HG03159 (cell line): ENCODE measurements around the gene YAF2.

Experiments used
- ATAC-seq: cut with Tn5 transposase; IDR thresholded peaks from one replicate; pipeline ENCODE4 v1.9.1; 2021; ENCODE audit warnings: mild to moderate bottlenecking, moderate library complexity; ENCODE audit not compliant: unreplicated experiment

The YAF2 gene, protein sequence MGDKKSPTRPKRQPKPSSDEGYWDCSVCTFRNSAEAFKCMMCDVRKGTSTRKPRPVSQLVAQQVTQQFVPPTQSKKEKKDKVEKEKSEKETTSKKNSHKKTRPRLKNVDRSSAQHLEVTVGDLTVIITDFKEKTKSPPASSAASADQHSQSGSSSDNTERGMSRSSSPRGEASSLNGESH

DNA sequence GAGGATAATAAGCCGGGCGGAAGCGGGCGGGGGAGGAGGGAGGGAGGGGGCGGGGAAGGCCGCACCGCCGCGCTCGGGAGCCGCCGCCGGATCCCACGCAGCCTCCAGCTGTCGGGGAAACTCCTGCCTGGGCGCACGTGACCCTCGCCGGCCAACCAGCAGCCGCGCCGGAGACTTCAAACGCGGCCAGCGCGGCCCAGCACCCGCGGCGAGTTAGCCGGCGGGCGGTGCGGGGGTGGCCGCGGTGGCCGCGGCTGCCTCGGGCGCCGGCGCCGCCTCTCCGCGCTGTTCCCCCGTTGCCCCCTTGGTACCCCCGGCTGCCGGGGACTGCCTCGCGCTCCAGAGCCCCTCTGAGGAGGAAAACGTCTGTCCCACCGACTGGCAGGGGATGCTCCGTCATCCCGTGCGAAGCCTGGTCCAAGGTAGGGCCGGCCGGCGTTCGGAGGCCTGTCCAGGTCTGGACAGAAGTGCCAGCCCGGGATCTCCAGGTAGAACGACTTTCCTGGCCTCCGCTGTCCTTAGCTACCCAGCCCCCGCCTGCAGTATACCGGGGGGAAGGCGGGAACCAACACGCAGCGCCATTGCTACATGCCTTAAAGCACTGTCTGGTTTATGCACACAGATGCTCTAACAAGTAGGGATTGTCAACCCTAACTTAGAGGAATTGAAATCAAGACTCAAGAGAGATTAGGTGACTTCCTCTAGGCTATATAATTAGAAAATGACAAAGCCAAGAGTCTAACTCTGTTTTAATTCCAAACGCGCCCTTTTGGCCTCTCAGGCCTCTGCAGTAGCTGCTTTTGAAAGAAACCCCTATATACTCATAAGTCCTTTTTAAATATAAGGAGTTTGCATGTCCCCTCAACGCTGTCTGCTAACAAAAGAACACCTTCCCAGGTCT lies at the start of gene YAF2:
Gene YAF2, minus strand, starts transcription at position 9 of the 901 bp plus-strand sequence. CDS start 68 bp downstream, outside the sequence.
- ATAC-seq: peak; percentile 80

DNA sequence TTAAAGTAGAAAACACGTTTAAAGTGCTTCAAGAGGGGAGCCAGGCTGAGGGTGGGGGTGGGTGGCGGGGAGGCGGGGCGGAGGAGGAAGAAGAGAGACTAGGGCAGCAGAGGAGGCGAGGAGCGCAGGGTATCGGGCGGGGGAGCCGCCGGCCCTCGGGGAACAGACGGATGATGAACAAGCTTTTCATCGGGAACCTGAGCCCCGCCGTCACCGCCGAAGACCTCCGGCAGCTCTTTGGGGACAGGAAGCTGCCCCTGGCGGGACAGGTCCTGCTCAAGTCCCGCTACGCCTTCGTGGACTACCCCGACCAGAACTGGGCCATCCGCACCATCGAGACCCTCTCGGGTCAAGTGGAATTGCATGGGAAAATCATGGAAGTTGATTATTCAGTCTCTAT lies 48.7 kb upstream of the YAF2 start:
- no peak for ATAC-seq

DNA sequence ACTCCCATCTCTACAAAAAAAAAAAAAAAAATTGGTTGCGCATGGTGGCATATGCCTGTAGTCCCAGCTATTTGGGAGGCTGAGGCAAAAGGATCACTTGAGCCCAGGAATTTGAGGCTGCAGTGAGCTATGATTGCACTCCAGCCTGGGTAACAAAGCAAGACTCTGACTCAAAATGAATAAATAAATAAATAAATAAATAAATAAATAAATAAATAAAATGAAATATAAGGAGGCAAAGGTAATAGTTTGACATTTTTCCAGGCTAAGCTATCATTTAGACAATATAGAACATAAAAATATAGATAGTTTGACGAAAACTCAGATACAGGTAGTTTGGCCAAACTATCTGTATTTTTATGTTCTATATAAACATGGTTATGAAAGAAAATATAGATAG lies 47.4 kb upstream of the YAF2 start:
- no peak for ATAC-seq

DNA sequence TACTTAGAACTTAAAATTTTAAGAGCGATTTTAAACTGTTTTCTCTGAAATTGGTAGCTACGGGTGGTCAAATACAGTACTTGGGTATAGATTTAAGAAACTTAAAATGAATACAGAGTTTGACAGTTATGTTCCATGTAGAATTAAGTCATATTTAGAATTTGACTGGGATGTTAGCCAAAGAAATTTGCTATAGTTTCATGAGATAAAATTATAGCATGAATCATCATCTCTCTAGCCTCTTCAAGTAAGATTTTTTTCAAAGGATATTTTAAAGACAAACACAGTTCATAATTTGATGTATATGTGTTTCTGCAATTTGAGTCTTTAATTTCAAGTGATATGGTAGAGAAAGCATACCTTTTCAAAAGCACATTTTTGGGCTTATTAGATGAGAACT lies 46.8 kb upstream of the YAF2 start:
- ATAC-seq: no peak

DNA sequence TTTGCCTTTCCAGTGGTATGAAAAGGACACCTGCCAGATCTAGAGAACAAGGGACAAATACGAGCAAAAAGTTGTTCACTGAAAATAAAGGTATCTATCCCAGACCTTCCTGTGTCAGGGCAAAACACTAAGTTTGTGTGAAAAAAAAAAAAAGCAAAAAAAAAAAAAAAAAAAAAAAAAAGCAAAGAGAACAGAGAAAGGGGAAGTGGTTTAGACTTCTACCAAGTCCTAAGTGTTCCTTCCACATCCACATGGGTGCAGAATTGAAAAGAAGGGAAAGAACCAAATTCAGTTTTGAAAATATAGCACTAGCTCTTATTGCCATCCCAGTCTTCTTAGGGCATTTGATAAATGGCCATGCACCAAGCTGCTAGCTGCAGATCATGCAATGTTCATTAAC lies 46.1 kb upstream of the YAF2 start:
- no peak for ATAC-seq

DNA sequence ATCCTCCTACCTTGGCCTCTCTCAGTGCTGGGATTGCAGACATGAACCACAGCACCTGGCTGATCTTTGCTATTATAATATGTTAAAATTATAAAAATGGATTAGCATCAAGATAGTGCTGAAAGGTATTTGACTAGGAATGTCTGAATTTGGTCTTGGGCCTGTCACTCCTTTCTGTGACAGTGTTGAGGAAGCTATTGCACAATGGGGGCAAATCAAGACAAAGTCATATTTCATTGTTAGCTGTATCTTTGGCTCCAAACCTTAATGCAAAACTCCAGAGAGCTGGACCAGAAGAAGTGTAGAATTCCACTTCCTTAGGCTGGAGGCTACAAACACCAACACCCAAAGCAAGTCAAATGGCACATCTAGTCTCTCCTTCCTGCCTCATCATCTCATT lies 45.7 kb upstream of the YAF2 start:
- no peak for ATAC-seq

DNA sequence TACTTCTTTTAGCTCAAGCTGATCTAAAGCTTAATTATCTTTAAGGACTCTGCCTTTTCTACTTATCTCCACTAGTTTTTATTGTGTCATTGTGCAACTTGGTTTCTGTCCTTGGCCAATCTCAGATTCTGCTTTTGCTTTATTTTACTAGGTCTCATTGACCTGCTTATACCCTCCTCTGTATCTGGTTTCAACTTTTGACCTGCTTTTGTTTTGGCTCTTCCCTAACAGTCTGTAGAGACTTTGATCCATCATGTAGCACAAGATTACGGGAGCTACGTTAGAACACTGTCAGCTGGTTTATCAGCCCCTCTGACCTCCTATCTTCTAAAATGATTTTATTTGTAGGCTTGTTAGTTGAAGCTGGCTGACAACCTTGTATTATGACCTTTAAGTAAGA lies 44.2 kb upstream of the YAF2 start:
- ATAC-seq: no peak

DNA sequence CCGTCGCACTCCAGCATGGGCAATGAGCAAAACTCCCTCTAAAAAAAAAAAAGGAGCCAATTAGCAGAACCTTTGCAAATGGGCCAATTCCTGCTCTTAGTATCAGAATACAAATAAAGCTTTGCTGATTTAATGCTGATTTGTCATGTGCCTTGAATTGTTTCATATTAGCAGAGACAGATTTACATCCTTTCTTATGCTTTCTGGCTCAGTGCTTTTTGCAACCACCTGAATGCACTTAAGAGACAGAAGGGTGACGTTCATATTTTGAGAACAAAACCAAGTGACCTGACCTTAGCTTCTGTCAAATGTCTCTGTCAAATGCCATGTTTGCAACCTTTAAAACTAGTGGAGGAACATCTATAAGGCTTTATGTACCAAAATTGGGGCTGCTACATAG lies 43.8 kb upstream of the YAF2 start:
- ATAC-seq: no peak

DNA sequence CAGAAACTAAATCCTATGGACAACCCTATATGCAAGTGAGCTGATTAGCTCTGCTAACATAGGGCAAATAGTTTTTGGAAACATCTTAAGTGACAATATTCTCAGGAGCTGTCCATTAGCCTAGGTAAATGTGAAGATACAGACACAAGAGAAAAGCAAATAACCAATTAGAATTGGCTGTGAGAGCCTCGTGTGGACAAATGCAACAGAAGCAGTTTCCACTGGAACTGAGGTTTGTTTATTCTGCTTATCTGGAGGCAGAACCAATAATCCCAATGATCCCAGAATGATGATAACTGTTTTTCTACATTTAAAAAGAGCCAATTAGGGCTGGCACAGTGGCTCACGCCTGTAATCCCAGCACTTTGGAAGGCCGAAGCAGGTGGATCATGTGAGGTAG lies 43.2 kb upstream of the YAF2 start:
- no peak for ATAC-seq

DNA sequence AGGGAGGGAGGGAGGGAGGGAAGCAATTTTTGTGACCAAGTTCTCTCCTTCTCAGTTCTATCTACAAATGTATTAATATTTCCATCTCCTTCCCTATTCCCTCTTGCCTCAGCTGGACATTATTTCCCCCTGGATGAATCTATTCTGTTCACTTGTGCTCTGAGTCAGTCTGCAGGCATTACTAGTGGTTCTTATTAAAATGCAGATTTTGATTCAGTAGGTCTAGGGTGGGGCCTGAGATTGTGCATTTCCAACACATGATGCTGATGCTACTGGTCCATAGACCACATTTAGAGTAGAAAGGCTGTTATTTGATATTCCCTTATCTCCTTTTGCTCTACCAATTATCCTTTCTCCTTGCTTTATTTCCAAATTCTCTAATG lies 40.1 kb upstream of the YAF2 start:
- ATAC-seq: no peak

DNA sequence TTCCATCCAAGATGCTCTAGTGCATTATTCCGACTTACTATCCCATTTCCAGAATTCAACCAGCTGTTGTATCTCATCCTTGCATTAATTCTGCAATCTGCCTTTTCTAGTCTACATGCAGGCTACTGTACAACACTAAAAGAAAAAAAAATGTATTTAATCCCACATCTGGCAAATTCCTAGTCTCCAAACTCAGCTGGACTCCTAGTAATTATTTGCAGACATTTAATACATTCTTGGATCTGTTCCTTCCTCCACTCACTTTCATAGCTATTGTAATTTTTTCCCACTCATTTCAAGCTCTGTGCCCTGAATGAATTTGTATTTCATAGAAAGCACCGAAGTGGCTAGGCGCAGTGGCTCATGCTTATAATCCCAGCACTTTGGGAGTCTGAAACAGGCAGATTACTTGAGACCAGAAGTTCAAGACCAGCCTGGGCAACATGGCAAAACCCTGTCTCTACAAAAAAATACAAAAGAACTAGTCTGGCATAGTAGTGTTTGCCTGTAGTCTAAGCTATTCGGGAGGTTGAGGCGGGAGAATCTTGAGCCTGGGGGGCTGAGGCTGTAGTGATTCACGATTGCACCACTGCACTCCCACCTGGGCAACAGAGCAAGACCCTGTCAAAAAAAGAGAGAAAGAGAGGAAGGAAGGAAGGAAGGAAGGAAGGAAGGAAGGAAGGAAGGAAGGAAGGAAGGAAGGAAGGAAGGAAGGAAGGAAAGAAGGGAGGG lies 39.5 kb upstream of the YAF2 start:
- no peak for ATAC-seq

DNA sequence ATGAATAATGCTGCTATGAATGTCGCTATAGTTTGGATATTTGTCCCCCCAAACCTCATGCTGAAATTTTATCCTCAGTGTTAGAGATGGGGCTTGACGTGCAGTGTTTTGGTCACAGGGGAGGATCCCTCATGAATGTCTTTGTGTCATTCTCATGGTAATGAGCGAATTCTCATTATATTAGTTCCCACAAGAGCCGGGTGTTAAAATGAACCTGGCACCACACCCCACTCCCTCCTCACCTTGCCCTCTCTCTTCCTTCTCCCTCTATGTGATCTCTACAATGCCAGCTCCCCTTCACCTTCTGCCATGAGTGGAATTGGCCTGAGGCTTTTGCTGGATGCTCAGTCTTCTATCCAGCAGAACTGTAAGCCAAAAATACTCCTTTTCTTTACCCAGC lies 37.5 kb upstream of the YAF2 start:
- ATAC-seq: no peak

DNA sequence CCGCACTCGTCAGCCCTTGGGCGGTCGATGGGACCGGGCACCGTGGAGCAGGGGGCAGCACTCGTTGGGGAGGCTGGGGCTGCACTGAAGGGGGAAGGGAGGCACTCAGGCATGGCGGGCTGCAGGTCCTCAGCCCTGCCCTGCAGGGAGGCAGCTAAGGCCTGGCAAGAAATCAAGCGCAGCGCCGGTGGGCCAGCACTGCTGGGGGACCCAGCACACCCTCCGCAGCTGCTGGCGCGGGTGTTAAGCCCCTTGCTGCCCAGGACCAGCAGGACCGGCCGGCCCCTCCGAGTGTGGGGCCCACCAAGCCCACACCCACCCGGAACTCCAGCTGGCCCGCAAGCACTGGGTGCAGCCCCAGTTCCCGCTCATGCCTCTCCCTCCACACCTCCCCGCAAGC lies 35.7 kb upstream of the YAF2 start:
- ATAC-seq: no peak

DNA sequence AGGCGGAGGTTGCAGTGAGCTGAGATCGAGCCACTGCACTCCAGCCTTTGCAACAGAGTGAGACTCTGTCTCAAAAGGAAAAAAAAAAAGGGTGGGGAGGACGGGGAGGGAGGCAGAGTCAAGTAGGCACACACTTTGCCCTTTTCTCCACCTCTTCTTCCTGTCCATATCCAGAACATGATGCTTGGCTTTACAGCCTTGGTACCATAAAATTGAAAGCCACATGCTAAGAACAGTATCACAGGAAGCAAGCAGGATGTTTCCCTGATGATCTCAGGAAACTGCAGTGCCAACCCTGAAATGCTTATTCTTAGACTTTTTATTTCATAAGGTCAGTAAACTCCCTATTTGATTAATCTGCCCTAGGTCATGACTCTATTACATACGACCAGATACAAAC lies 32.5 kb upstream of the YAF2 start:
- ATAC-seq: no peak

DNA sequence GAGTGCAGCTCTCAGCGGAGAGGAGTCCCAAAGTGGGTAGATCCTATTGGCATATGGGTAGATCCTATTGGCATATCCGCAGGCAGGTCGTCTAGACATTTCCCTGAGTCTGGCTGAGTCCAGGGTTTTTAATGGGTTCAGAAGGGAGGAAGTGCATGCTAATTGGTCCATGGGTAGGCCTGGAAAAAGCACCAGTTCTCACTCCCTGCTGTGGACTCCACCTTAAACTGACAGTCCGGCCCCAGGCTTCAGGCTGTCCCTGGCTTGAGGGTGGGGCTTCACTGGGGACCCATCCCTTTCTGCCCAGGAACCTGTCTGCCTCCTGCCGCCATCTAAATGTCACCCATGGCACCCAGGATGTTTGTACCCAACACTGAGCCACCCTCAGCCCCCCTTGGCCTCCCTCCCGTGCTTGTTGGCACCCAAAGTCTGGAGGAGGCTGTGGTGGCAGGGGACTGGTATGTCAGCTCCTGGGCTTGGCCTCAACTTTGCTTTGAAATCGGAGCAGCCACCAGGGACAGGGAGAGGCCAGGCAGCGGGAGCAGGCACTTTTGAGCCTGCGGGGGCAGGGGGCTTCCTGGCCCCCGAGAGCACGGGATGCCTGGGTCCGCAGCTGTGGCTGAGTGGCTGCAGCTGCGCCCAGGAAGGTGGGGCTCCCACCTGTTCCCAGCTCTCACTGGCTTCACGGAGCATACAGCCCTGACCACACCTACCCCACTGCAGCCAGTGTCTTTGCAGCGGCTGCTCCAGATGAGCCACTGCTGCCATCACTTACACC lies 29.6 kb upstream of the YAF2 start:
- no peak for ATAC-seq

DNA sequence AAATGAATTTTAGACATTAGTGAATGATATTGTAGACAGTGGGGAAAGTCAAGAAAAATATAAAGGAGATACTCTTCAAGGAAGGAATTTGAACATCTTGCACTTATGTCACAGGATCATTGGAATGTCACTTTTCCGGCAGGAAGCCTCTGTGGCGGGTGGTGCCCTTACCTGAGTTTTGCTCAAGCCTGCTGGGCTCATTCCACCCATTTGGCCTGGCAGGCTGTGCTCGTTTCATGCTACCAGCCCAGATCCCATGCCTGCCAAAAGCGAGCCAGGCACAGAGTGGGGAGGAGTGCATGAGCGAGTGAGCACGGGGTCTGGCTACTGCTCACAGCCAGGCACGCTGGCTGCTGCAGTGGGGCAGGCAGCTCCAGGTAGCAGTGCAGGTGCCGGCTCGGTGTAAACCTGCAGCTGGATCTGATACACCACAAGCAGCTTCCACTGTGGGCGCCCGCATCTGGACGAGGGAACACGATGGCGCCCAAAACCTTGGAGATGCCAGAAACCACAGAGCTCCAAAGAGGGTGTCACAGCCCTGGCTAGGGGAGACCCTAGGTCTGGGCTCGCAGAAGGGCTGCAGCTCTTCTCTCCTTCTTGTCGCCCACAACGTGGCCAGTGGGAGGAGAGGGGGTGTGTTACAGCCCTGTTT lies 28.7 kb upstream of the YAF2 start:
- no peak for ATAC-seq

DNA sequence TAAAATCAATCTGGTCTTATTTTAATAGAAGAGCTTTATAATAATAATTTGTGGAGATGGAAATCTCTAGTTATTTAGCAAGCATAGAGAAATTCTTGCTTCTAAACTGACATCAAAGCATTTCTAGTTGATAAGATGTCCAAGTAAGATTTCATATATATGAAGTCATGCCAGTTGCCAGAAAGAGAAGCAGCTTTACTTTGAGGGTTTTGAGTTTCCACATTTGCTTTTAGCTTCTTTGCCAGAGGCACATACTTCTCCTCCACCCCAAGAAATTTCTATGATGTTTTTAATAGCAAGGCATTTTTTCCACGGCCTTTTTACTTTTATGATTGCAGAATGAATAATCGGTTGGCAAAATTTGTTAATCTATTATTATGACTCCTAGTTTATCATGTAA lies 24.2 kb upstream of the YAF2 start:
- no peak for ATAC-seq

DNA sequence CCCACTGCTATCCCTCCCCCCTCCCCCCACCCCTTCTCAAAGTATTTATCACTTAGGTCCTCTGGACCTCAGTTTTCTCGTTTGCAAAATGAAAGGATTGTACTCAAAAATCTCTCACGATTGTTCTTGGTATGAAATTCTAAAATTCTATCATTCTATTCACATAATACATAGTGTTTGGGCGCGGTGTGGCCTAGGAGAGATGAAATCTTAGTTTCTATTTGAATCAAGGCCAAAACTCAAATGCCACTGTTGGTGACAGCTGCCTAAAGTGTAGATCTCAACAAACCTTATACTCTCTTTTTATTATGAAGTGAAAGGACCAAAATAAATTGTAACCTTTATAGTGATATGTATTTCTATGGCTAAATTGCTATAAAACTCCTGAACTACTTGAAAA lies 23.7 kb upstream of the YAF2 start:
- ATAC-seq: no peak

DNA sequence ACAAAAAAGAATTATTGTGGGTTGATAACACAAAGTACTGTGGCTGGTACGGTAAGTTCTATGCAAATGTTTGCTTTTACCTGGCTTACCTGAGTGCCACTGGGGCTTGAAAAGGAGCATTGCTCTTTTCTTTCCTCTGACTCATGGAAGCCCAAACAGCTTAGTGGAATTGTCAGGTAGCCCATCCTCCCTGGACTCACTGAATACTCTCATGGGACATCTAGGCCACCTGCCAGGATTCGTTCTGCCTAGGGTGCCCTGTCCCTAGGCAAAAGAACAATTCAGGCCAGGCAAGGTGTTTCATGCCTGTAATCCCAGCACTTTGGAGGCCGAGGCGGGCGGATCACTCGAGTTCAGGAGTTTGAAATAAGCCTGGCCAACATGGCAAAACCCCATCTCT lies 22.5 kb upstream of the YAF2 start:
- no peak for ATAC-seq

DNA sequence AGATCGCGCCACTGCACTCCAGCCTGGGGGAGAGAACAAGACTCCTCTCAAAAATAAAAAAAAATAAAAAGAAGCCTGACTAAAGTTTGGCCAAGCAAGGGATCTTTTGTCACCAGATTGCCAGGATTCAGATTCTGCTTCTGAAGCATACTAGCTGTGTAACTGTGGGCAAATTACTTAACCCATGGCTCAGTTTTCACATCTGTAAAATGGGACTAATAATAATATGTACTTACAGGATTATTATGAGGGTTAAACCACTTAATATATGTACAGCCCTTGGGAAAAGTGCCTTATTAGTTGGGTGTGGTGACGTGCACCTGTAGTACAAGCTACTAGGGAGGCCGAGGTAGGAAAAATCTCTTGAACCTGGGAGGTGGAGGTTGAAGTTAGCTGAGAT lies 21.7 kb upstream of the YAF2 start:
- no peak for ATAC-seq

DNA sequence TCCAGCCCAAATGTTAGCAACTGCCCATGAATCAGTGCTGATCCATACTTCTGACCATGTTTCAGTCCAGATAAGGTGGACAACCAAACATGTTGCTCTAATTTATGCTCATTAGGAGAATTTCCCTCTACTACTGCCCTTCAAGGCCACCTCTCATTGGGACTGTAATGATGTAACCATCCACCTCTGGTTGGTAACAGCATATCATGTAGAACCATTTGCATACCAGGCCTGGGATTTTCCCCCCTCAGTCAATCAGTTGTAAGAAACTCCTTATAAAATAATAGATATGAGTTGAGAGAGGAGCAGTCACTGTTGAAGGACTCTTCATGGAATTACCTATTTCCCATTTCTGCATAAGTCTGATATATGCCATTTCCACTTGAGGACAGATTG lies 17.8 kb upstream of the YAF2 start:
- no peak for ATAC-seq
